CD4-positive, alpha-beta T cell treated with Interleukin-17A for 4 hours (primary cell): ENCODE measurements around the gene SIDT1.
"Not testable (repeated sequence)": the region's sequence is repeated elsewhere in the genome, so short reads cannot be mapped to it uniquely, and the experiment has no call there.

Experiments used
- DNase-seq: peaks from one replicate; pipeline ENCODE4 v3.0.0-alpha.2; 2020; ENCODE audit warnings: mixed read lengths

The SIDT1 gene

DNA sequence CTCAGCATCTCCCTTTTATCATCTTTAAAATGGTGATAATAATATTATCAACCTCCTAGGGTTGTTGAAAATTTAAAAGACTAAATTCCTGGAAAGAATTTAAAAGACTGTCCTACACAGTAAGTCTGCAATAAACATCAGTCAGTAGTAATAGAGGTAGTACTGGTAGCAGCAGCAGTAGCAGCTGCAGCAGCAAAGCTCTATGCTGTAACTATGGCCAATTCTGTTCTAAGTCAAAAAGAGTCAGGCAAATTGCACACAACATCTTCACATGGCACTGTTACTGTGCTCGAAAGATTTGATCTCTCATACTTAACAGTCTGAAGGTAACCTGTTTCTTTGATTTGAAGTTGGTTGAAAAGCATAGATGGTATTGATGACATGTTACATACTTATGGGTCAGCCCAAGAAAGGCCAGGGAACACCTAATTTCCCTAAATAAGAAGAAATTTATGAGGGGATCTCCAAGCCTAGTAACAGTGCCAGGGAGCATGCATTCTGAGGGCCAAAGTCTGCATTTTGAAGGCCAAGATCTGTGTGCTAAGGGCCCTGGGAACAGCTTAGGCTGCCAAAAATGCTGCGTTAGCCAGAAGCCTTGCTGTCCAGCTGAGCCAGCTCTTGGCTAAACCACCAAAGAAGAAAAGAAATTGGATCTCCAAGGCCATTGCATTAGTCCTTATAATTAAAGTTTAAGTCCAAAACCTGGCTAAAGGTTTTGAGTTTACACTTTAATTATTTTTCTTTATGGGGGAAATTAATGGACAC lies 68.2 kb downstream of the SIDT1 start:
- DNase-seq, result no peak

DNA sequence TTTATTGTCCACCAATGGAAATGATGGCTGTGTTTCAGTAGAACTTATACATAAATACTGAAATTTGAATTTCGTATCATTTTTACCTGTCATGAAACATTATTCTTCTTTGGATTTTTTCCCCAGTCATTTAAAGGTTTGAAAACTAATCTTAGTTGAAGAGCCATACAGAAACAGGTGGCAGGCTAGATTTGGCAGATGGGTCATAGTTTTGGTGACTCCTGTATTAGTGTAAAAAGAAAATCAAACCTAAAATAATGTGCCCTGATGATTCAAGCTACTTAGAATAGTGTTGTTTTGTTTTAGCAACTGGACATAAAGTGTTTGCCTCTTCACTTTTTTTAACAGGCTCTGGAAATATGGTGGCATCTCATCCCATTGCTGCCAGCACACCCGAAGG lies 68.9 kb downstream of the SIDT1 start:
- DNase-seq, result no peak

DNA sequence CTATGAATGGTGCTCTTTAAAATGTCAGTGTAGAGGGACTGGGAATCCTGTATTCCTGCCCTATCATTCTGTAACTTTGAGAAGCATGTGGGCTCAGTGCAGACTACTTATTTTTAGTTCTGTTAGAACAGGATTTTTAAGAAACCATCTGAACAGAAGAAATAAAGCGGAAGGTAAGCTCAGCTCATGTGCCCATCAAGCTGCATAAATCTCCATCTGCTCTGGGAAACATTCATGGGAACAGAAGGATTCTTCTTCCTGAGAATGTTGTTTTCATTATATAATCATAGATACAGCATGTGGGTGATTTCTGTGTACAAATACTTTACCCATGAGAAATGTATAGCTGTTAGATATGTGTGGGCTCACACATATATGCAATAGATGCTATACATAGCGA lies 69.9 kb downstream of the SIDT1 start:
- DNase-seq, result no peak

GRCh38 chr3:113602836-113603235 lies 70.5 kb downstream of the SIDT1 start:
- DNase-seq, result no peak

GRCh38 chr3:113606539-113607218 lies 74.3 kb downstream of the SIDT1 start:
- peak; percentile 52 for DNase-seq

- no peak for DNase-seq
Measured at GRCh38 chr3:113607219-113607596, 74.9 kb downstream of the SIDT1 start.

- DNase-seq, result no peak
Measured at GRCh38 chr3:113614402-113614801, 82.0 kb downstream of the SIDT1 start.

DNA sequence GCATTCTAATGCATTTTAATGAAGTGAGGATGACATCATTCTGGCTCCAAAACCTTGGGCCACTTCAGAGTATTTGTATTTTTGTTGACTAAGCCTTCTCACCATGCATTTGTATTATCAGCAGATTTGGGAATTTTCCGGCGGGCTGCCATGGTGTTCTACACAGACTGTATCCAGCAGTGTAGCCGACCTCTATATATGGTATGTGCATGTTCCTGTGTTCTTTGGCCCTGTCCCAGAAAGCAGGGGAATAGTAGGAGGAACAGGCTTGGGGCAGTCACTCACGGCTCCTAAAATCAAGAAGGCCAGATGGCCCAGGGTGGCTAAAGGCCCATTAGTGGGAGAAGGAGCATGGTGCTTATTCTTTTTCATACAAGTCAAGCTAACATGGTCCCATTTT lies 83.6 kb downstream of the SIDT1 start:
- no peak for DNase-seq

DNA sequence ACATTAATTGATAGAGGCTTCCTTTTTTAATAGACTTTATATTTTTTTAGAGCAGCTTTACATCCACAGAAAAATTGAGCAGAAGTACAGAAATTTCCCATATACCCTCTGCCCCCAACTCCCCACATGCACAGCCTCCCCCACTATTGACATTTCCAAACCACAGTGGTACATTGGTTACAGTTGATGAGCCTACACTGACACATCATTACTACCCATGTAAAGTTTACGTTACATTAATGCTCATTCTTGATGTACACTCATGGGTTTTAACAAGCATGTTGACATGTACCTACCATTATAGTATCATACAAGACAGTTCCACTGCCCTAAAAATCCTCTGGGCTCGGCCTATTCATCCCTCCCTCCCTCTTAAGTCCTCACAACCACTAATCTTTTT lies 85.4 kb downstream of the SIDT1 start:
- no peak for DNase-seq

- DNase-seq, result no peak
Measured at GRCh38 chr3:113620091-113620490, 87.7 kb downstream of the SIDT1 start.

- no peak for DNase-seq
Measured at GRCh38 chr3:113623324-113623723, 91.0 kb downstream of the SIDT1 start.

GRCh38 chr3:113623811-113624210 lies 91.5 kb downstream of the SIDT1 start:
- no peak for DNase-seq

DNA sequence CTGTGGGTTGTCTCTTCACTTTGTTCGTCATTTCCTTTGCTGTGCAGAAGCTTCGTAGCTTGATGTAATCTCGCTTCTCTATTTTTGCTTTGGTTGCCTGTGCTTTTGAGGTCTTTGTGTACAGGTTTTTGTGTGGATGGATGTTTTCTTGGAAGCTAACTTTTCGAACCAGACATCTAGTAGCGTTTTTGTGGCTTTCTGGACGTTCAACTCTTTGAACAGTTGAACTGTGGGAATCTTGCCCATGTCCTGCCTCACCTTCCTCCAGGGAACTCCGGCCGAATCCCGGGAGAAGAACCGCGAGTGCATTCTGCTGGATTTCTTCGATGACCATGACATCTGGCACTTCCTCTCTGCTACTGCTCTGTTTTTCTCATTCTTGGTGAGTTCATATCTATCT lies 93.5 kb downstream of the SIDT1 start:
- DNase-seq, result no peak

DNA sequence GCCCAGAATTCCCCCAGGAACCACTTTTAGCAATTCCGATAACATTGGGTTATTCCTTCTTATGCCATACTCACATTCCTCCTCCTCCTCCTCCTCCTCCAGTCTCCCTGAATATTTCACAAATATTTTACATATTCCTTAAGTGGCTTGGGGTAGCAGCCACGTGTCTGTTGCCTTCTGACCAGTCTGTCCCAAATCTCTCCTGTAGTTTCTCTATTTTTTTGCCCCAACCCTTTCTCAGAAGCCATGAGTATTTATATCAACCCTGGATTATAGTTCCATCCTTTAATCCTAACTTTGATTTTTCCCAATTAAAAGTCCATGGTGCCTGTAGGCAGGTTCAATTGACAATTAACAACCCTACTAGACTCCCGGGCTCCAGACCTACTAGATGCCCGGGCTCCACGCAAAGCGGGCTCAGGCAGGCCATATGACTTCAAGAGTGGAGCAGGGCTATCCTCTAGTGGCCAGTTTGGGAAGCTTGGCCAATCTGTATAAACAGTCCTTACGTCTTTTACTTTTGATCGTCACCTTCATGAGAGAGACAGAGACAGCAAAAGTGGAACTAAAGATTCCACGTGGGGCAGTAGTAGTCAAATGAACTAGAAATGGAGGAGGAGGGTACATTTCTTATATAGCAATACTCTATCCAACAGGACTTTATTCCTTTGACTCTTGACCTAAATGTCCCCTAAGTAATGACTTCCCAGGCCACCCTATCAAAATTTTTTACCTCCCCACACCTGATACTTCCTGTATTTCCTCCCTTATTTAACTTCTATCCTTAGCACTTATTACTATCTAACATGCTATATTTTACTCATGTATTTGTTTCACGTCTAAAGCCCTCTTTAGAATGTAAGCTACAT lies 94.4 kb downstream of the SIDT1 start:
- peak; percentile 15 for DNase-seq

DNA sequence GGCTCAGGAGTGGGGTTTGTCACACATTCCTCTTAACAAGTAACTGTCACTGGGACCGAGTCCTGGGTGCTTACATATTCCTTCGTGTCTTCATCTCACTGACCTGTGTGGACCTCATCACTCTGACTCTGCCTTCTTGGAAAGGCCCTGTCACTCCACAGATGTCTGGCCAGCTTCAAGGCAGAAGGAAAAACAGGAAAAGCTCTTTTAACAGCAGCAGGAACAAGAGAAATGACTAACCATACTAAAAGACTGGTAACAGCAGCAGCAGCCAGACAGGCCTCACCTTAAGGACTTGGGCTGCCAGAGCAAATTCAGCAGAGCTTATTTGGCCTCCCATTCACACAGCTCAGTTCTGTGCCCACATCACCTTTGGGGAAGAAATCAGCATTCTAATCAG lies 96.0 kb downstream of the SIDT1 start:
- DNase-seq, result no peak

DNA sequence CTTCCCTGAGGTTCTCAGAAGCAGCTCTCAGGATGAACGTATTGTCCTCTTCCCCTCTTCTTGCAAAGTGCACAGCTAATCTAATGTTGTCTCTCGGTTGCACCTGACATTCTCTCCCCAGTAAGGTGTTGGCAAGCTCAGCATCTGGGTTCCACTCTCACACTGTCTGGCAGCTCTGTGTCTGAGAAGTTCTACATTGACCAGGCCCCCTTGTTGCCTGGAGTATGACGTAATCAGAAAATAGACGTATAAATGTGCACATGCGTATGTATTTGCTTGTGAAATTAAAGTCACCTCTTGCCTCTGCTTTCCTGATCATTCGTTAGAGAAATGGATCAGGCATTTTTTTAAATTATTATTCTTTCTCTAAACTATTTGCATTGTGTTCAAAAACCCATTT lies 96.4 kb downstream of the SIDT1 start:
- no peak for DNase-seq

GRCh38 chr3:113629584-113630421 lies 97.4 kb downstream of the SIDT1 start:
- no peak for DNase-seq

DNA sequence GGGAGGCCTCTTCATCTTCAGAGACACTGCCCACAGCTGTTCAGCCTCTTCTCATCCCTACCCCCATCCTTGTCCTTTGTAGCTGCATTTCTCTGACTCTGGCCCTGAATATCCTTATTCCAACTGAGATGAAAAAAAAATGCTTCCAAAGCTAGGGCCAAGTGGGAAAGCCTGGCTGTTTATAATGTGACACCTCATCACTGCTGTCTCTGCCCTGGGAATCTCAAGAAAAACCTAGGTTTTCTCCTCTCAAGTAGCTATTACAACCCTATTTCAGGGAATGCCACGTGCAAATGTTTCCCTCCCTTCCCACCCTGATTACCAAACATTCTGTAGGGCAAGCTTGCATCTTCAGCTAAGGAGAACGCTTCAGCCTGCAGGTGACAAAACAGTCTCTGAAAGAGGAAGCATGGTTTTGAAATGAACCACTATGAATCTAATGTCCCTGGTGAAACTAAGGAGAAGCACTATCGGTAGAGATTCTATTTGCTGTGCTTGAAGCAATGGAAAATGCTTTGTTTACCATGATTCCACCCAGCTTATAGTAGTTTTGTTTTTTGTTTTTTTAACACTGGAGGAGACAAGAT lies 98.7 kb downstream of the SIDT1 start:
- DNase-seq, result no peak

- DNase-seq, result no peak
Measured at GRCh38 chr3:113631573-113631972, 99.2 kb downstream of the SIDT1 start.

- no peak for DNase-seq
Measured at GRCh38 chr3:113634782-113635474, 102.6 kb downstream of the SIDT1 start.

GRCh38 chr3:113636034-113636433 lies 103.7 kb downstream of the SIDT1 start:
- not testable (repeated sequence) for DNase-seq

DNA sequence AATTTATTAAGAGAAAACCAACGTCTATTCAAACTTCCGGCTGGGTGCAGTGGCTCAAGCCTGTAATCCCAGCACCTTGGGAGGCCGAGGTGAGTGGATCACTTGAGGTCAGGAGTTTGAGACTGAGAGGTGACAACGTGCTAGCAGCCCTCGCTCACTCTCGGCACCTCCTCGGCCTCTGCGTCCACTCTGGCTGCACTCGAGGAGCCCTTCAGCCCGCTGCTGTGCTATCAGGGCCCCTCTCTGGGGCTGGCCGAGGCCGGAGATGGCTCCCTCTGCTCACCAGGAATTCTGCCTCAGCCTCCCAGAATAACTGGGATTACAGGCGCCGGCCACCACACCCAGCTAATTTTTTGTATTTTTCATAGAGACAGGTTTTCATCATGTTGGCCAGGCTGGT lies 105.4 kb downstream of the SIDT1 start:
- no peak for DNase-seq
